Measurements from ENCODE around the gene GRM1.

The GRM1 gene

DNA sequence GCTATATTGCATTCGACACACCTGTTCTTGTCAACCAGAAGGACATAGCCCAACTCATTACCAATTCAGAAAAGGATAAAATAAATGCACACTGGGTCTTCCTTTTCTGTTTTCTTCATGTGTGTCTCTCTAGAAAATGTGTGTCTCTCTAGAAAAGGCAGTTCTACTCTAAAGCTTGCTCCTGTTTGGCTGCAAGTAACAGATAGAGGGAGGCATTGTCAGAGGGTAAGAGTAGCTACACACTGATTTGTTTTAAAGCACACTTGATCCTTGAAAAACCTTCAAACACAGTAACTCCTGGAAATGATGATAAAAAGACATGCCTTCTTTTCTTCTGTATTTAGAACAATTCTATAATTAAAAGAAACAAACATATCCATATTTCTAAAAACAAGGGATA is 21.3 kb downstream of the GRM1 start:
- Histone ChIP-seq H3K4me1 (ENCODE audit: control insufficient read depth, insufficient read depth, low read length) (no peaks in the 10 kb centered on the region), H3K4me3 (ENCODE audit: low read depth, low read length) (no peak overlapping the region), H3K27ac (ENCODE audit: extremely low read depth, low read depth, low read length) (no peak overlapping the region), H3K36me3 (ENCODE audit: control insufficient read depth in 2 of 2, insufficient read depth in 1 of 2, low read length in 2 of 2) (no peaks in the 10 kb centered on the region), H3K9me3 (ENCODE audit: control insufficient read depth, insufficient read depth, low read depth, low read length) (no peaks in the 10 kb centered on the region)
- ChIA-PET POLR2A (no interaction called here), CTCF (interaction anchor here (0.9 to 1.8 kb wide), 3 partner anchors 9 to 121 kb away, joined by 3 to 5 read pairs (median 3); no protein-coding TSS in a partner anchor)
- TF ChIP-seq HOXD13 (CRISPR knock-in tag; IDR thresholded peaks at IDR 0.05; ENCODE audit: borderline replicate concordance) (no peak), OVOL3 (tag by site-specific recombination; IDR thresholded peaks at IDR 0.05) (no peak), ZNF302 (tag by site-specific recombination; IDR thresholded peaks at IDR 0.05; ENCODE audit: low read depth) (no peak), SP2 (tag by site-specific recombination; IDR thresholded peaks at IDR 0.05) (no peak), GFI1B (tag by site-specific recombination; IDR thresholded peaks at IDR 0.05) (no peak), ZNF350 (tag by site-specific recombination; IDR thresholded peaks at IDR 0.05) (no peak), BCL11A (tag by site-specific recombination; IDR thresholded peaks at IDR 0.05; ENCODE audit: low read depth) (no peak), ZFP41 (tag by site-specific recombination; IDR thresholded peaks at IDR 0.05; ENCODE audit: borderline replicate concordance) (no peak), ZNF776 (tag by site-specific recombination; IDR thresholded peaks at IDR 0.05; ENCODE audit: borderline replicate concordance) (no peak)
- TF ChIP-seq, protein P1, sequence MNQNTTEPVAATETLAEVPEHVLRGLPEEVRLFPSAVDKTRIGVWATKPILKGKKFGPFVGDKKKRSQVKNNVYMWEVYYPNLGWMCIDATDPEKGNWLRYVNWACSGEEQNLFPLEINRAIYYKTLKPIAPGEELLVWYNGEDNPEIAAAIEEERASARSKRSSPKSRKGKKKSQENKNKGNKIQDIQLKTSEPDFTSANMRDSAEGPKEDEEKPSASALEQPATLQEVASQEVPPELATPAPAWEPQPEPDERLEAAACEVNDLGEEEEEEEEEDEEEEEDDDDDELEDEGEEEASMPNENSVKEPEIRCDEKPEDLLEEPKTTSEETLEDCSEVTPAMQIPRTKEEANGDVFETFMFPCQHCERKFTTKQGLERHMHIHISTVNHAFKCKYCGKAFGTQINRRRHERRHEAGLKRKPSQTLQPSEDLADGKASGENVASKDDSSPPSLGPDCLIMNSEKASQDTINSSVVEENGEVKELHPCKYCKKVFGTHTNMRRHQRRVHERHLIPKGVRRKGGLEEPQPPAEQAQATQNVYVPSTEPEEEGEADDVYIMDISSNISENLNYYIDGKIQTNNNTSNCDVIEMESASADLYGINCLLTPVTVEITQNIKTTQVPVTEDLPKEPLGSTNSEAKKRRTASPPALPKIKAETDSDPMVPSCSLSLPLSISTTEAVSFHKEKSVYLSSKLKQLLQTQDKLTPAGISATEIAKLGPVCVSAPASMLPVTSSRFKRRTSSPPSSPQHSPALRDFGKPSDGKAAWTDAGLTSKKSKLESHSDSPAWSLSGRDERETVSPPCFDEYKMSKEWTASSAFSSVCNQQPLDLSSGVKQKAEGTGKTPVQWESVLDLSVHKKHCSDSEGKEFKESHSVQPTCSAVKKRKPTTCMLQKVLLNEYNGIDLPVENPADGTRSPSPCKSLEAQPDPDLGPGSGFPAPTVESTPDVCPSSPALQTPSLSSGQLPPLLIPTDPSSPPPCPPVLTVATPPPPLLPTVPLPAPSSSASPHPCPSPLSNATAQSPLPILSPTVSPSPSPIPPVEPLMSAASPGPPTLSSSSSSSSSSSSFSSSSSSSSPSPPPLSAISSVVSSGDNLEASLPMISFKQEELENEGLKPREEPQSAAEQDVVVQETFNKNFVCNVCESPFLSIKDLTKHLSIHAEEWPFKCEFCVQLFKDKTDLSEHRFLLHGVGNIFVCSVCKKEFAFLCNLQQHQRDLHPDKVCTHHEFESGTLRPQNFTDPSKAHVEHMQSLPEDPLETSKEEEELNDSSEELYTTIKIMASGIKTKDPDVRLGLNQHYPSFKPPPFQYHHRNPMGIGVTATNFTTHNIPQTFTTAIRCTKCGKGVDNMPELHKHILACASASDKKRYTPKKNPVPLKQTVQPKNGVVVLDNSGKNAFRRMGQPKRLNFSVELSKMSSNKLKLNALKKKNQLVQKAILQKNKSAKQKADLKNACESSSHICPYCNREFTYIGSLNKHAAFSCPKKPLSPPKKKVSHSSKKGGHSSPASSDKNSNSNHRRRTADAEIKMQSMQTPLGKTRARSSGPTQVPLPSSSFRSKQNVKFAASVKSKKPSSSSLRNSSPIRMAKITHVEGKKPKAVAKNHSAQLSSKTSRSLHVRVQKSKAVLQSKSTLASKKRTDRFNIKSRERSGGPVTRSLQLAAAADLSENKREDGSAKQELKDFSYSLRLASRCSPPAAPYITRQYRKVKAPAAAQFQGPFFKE (tag by site-specific recombination; IDR thresholded peaks at IDR 0.05; ENCODE audit: borderline replicate concordance): no peak
- TF ChIP-seq, protein P2, sequence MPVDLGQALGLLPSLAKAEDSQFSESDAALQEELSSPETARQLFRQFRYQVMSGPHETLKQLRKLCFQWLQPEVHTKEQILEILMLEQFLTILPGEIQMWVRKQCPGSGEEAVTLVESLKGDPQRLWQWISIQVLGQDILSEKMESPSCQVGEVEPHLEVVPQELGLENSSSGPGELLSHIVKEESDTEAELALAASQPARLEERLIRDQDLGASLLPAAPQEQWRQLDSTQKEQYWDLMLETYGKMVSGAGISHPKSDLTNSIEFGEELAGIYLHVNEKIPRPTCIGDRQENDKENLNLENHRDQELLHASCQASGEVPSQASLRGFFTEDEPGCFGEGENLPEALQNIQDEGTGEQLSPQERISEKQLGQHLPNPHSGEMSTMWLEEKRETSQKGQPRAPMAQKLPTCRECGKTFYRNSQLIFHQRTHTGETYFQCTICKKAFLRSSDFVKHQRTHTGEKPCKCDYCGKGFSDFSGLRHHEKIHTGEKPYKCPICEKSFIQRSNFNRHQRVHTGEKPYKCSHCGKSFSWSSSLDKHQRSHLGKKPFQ (tag by site-specific recombination; IDR thresholded peaks at IDR 0.05): no peak
- TF ChIP-seq, protein P3, sequence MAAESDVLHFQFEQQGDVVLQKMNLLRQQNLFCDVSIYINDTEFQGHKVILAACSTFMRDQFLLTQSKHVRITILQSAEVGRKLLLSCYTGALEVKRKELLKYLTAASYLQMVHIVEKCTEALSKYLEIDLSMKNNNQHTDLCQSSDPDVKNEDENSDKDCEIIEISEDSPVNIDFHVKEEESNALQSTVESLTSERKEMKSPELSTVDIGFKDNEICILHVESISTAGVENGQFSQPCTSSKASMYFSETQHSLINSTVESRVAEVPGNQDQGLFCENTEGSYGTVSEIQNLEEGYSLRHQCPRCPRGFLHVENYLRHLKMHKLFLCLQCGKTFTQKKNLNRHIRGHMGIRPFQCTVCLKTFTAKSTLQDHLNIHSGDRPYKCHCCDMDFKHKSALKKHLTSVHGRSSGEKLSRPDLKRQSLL (tag by site-specific recombination; IDR thresholded peaks at IDR 0.05): no peak

DNA sequence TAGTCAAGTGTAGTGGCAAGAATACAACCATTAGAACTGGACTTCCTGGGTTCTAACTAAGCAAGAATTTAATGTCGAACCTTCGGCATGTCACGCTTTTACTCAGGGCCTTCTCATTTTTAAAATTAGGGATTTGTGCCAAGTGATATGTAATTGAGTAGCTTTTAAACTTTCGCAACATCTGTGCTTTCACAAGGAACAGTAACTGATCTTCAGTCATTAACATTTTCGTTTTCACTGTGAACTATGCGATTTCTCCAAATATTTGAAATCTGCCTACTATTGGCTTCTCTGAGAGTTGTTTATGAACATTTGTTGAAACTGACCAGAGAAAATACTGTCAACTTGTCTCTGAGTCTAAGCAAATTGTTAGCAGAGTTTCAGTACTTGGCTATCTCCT is 27.6 kb downstream of the GRM1 start:
- Histone ChIP-seq H3K9me3 (ENCODE audit: control insufficient read depth, insufficient read depth, low read depth, low read length) (no peaks in the 10 kb centered on the region), H3K4me3 (ENCODE audit: low read depth, low read length) (no peak overlapping the region), H3K27ac (ENCODE audit: extremely low read depth, low read depth, low read length) (no peak overlapping the region), H3K36me3 (ENCODE audit: control insufficient read depth in 2 of 2, insufficient read depth in 1 of 2, low read length in 2 of 2) (no peaks in the 10 kb centered on the region), H3K4me1 (ENCODE audit: control insufficient read depth, insufficient read depth, low read length) (no peaks in the 10 kb centered on the region)
- CTCF ChIA-PET: no interaction called here
- POLR2A ChIA-PET: no interaction called here
- TF ChIP-seq, protein P4, sequence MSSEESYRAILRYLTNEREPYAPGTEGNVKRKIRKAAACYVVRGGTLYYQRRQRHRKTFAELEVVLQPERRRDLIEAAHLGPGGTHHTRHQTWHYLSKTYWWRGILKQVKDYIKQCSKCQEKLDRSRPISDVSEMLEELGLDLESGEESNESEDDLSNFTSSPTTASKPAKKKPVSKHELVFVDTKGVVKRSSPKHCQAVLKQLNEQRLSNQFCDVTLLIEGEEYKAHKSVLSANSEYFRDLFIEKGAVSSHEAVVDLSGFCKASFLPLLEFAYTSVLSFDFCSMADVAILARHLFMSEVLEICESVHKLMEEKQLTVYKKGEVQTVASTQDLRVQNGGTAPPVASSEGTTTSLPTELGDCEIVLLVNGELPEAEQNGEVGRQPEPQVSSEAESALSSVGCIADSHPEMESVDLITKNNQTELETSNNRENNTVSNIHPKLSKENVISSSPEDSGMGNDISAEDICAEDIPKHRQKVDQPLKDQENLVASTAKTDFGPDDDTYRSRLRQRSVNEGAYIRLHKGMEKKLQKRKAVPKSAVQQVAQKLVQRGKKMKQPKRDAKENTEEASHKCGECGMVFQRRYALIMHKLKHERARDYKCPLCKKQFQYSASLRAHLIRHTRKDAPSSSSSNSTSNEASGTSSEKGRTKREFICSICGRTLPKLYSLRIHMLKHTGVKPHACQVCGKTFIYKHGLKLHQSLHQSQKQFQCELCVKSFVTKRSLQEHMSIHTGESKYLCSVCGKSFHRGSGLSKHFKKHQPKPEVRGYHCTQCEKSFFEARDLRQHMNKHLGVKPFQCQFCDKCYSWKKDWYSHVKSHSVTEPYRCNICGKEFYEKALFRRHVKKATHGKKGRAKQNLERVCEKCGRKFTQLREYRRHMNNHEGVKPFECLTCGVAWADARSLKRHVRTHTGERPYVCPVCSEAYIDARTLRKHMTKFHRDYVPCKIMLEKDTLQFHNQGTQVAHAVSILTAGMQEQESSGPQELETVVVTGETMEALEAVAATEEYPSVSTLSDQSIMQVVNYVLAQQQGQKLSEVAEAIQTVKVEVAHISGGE (tag by site-specific recombination; conservative IDR thresholded peaks at IDR 0.05; ENCODE audit: low read depth): no peak
- TF ChIP-seq ZNF239 (tag by site-specific recombination; IDR thresholded peaks at IDR 0.05) (no peak), ZBTB21 (tag by site-specific recombination; IDR thresholded peaks at IDR 0.05) (no peak), ZNF747 (tag by site-specific recombination; IDR thresholded peaks at IDR 0.05) (no peak), ZNF561 (tag by site-specific recombination; IDR thresholded peaks at IDR 0.05; ENCODE audit: borderline replicate concordance) (no peak), TCF7L2 (IDR thresholded peaks at IDR 0.05; ENCODE audit: borderline replicate concordance, low read depth, low read length) (no peak), ZNF792 (tag by site-specific recombination; IDR thresholded peaks at IDR 0.05) (no peak), KLF9 (tag by site-specific recombination; IDR thresholded peaks at IDR 0.05; ENCODE audit: low read depth) (no peak)
- TF ChIP-seq, protein P5, sequence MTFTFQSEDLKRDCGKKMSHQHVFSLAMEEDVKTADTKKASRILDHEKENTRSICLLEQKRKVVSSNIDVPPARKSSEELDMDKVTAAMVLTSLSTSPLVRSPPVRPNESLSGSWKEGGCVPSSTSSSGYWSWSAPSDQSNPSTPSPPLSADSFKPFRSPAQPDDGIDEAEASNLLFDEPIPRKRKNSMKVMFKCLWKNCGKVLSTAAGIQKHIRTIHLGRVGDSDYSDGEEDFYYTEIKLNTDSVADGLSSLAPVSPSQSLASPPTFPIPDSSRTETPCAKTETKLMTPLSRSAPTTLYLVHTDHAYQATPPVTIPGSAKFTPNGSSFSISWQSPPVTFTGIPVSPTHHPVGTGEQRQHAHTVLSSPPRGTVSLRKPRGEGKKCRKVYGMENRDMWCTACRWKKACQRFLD (tag by site-specific recombination; IDR thresholded peaks at IDR 0.05): no peak

Data from HEK293 (cell line).